Thyroid gland (tissue), 4 donors: ENCODE data around the gene ABHD15. TPM values are rescaled to one million over a fixed set of nuclear protein-coding genes. Genes with fewer than 3 reads are reported as not detected.
A peak's percentile ranks its signal among the peaks of the same experiment; 100 is the strongest.

ENCODE experiments used
- DNase-seq, 2 donors: peaks; one replicate each; pipeline ENCODE4 v3.0.0-alpha.2; 2019
- H3K27ac ChIP-seq, 3 donors: fragments of 200-600 bp; sonication (generic); 1 replicate in 2 of 3; 2 replicates in 1 of 3; pipeline ENCODE4 v1.5.1; 2016 to 2019; ENCODE audit warnings: mild to moderate bottlenecking in 1 of 3, moderate library complexity in 1 of 3
- H3K27me3 ChIP-seq: fragments of 200-600 bp; sonication (generic); one replicate; pipeline ENCODE4 v1.5.1; 2019
- H3K36me3 ChIP-seq, 2 donors: fragments of 200-600 bp; sonication (generic); one replicate each; pipeline ENCODE4 v1.5.1; 2016 to 2019
- H3K4me1 ChIP-seq, 2 donors: fragments of 200-600 bp; sonication (generic); one replicate each; pipeline ENCODE4 v1.5.1; 2017 to 2019
- H3K4me3 ChIP-seq, 3 donors: fragments of 200-600 bp; sonication (generic); replicated peaks in 1 of 3; 1 replicate in 2 of 3; 2 replicates in 1 of 3; pipeline ENCODE4 v1.5.1; 2016; ENCODE audit warnings: mild to moderate bottlenecking in 1 of 3
- H3K9me3 ChIP-seq: fragments of 200-600 bp; sonication (generic); one replicate; pipeline ENCODE4 v1.5.1; 2017
- CTCF ChIP-seq, 6 experiments: fragments of 200-600 bp in 3 of 6; fragments of 450-650 bp in 3 of 6; sonication (generic) in 3 of 6; IDR thresholded peaks; one replicate each; pipeline ENCODE4 v1.5.1; 2016 to 2019; ENCODE audit warnings: antibody characterized with exemption in 6 of 6, mild to moderate bottlenecking in 2 of 6, inconsistent platforms in 1 of 6, moderate library complexity in 1 of 6
- POLR2A ChIP-seq, 2 donors: fragments of 450-650 bp; IDR thresholded peaks; one replicate each; pipeline ENCODE4 v1.6.1; 2017; ENCODE audit warnings: antibody characterized with exemption in 2 of 2, mild to moderate bottlenecking in 2 of 2, moderate library complexity in 1 of 2
- WGBS, 2 donors: methylation state at CpG; one replicate each; pipeline ENCODE4 v1.1.5; 2017; 5-methylcytosine and 5-hydroxymethylcytosine counted together
- intact Hi-C: fragments of 100-400 bp; cut with DNase I; formaldehyde crosslinking; loops from one replicate; pipeline ENCODE4 v1.15.1; 2023
- total RNA-seq, 4 donors: library from RNA; depleted of rRNA; stranded (reverse); fragments of >200 nt; gene quantifications; one replicate each; pipeline ENCODE4 v1.2.3, GENCODE V29; 2016

Gene ABHD15
- total RNA-seq, 4 donors from 2014 or later, result 11.6 to 19.8 (median 13.0) TPM

- H3K4me3 ChIP-seq, result no peak overlapping the region
- H3K9me3 ChIP-seq, result no peaks in the 10 kb centered on the region
- H3K4me1 ChIP-seq, result no peaks in the 10 kb centered on the region
- 95 to 98% methylated on average over 1 of the region's 1 CpG for WGBS, 2 donors
- H3K36me3 ChIP-seq, result peaks cover 8 to 36% of the 10 kb centered on the region in 2 donors
- H3K27me3 ChIP-seq, result no peaks in the 10 kb centered on the region
- DNase-seq, result no peak
- intact Hi-C loops, result no loop called here
- TF ChIP-seq POLR2A (IDR thresholded peaks at IDR 0.05), result no peak
- TF ChIP-seq CTCF (IDR thresholded peaks at IDR 0.05), result no peak
- H3K27ac ChIP-seq, result no peak overlapping the region
These were observed 48.5 kb downstream of the ABHD15 start for GRCh38 chr17:29518359-29518758.

GRCh38 chr17:29514792-29515191 lies 52.0 kb downstream of the ABHD15 start:
- TF ChIP-seq CTCF (IDR thresholded peaks at IDR 0.05), result no peak
- TF ChIP-seq POLR2A (IDR thresholded peaks at IDR 0.05), result no peak
- WGBS, 2 donors, result 34 to 35% methylated on average over 2 of the region's 2 CpGs
- no peaks in the 10 kb centered on the region for H3K9me3 ChIP-seq
- peaks cover 24 to 38% of the 10 kb centered on the region in 2 donors for H3K36me3 ChIP-seq
- intact Hi-C loops, result no loop called here
- H3K4me1 ChIP-seq, result no peaks in the 10 kb centered on the region
- no peak overlapping the region for H3K4me3 ChIP-seq
- no peak overlapping the region for H3K27ac ChIP-seq
- DNase-seq, result peak; percentile 56 to 60
- no peaks in the 10 kb centered on the region for H3K27me3 ChIP-seq

DNA sequence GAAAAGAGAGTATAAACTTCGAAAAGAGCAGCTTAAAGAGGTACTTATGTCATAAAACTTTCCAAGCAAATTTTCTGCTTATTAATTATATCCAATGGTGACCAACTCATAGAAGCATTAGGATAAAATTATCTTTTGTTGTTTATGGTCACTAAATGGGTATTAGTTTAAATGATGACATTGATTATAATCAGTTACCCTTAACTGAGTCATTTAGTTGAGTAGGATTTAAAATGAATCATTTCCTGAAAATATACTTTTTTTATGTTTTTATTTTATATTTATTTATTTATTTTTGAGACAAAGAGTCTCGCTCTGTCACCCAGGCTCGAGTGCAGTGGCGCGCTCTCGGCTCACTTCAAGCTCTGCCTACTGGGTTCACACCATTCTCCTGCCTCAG lies 55.9 kb downstream of the ABHD15 start:
- 96 to 97% methylated on average over 6 of the region's 6 CpGs for WGBS, 2 donors
- DNase-seq, result no peak
- Histone ChIP-seq H3K4me1 (no peaks in the 10 kb centered on the region), H3K9me3 (no peaks in the 10 kb centered on the region), H3K4me3 (no peak overlapping the region), H3K36me3 (peaks cover 22 to 24% of the 10 kb centered on the region in 2 donors), H3K27ac (no peak overlapping the region), H3K27me3 (no peaks in the 10 kb centered on the region)
- intact Hi-C loops, result no loop called here
- TF ChIP-seq POLR2A (IDR thresholded peaks at IDR 0.05) (no peak), CTCF (IDR thresholded peaks at IDR 0.05) (no peak)

Other genes with a start within 250 kb of the ABHD15 start
- gene TAOK1, start 176.7 kb downstream of the ABHD15 start, total RNA-seq, result 10 to 100 TPM; 62.9 to 87.5 (median 68.8) TPM
- 10 to 100 TPM; 54.7 to 79.0 (median 57.4) TPM for gene TP53I13, start 1.7 kb upstream of the ABHD15 start, total RNA-seq
- 10 to 100 TPM; 35.7 to 71.7 (median 42.4) TPM for gene GIT1, start 22.6 kb upstream of the ABHD15 start, total RNA-seq
- 1 to 10 TPM; 1.6 to 5.8 (median 3.1) TPM for gene ANKRD13B, start 26.1 kb upstream of the ABHD15 start, total RNA-seq
- 100 to 1,000 TPM in 2 of 4 donors, 10 to 100 TPM in 2; 65.3 to 161 (median 99.2) TPM for gene CORO6, start 55.9 kb upstream of the ABHD15 start, total RNA-seq